Hepatocyte (in vitro differentiated cells): ENCODE measurements around the gene KRTAP16-1. TPM values are rescaled to one million over a fixed set of nuclear protein-coding genes. Genes with fewer than 3 reads are reported as not detected.

ENCODE experiments used
- DNase-seq: peaks from one replicate; pipeline ENCODE4 v3.0.0-alpha.2; 2016; ENCODE audit warnings: low spot score
- H2AFZ ChIP-seq: fragments of 200-600 bp; sonication (generic); 2 replicates; pipeline ENCODE4 v1.6.0; 2016; ENCODE audit warnings: antibody characterized with exemption, mild to moderate bottlenecking
- H3K27ac ChIP-seq: fragments of 200-600 bp; sonication (generic); 2 replicates; pipeline ENCODE4 v1.5.1; 2016; ENCODE audit warnings: mild to moderate bottlenecking
- H3K27me3 ChIP-seq: fragments of 200-600 bp; sonication (generic); 2 replicates; pipeline ENCODE4 v1.6.1; 2016
- H3K36me3 ChIP-seq: fragments of 200-600 bp; sonication (generic); replicated peaks from 2 replicates; pipeline ENCODE4 v1.5.1; 2016; ENCODE audit warnings: low read depth; ENCODE audit not compliant: insufficient read depth
- H3K4me1 ChIP-seq: fragments of 200-600 bp; sonication (generic); 2 replicates; pipeline ENCODE4 v1.5.1; 2016; ENCODE audit warnings: mild to moderate bottlenecking, moderate library complexity; ENCODE audit not compliant: insufficient read depth
- H3K4me2 ChIP-seq: fragments of 200-600 bp; sonication (generic); 2 replicates; pipeline ENCODE4 v1.6.0; 2016
- H3K4me3 ChIP-seq: fragments of 200-600 bp; sonication (generic); 2 replicates; pipeline ENCODE4 v1.5.1; 2016; ENCODE audit warnings: mild to moderate bottlenecking
- H3K79me2 ChIP-seq: fragments of 200-600 bp; sonication (generic); 2 replicates; pipeline ENCODE4 v1.6.0; 2017; ENCODE audit warnings: mild to moderate bottlenecking
- H3K9me2 ChIP-seq: fragments of 200-600 bp; sonication (generic); replicated peaks from 2 replicates; pipeline ENCODE4 v1.6.0; 2017; ENCODE audit warnings: mild to moderate bottlenecking; ENCODE audit not compliant: insufficient read depth
- H3K9me3 ChIP-seq: fragments of 200-600 bp; sonication (generic); 2 replicates; pipeline ENCODE4 v1.5.1; 2016; ENCODE audit warnings: low read depth, mild to moderate bottlenecking
- H4K20me1 ChIP-seq: fragments of 200-600 bp; sonication (generic); 2 replicates; pipeline ENCODE4 v1.6.0; 2016; ENCODE audit warnings: mild to moderate bottlenecking; ENCODE audit not compliant: insufficient read depth, poor library complexity, severe bottlenecking
- CTCF ChIP-seq: fragments of 200-600 bp; sonication (generic); IDR thresholded peaks from 2 replicates; pipeline ENCODE4 v1.5.1; 2016; ENCODE audit warnings: antibody characterized with exemption, mild to moderate bottlenecking; ENCODE audit not compliant: poor library complexity
- EZH2 ChIP-seq: fragments of 200-600 bp; sonication (generic); IDR thresholded peaks from 2 replicates; pipeline ENCODE4 v1.6.1; 2016; ENCODE audit warnings: antibody characterized with exemption, mild to moderate bottlenecking, borderline replicate concordance
- EZH2phosphoT487 ChIP-seq: fragments of 200-600 bp; sonication (generic); IDR thresholded peaks from one replicate; pipeline ENCODE4 v1.6.1; 2018; ENCODE audit warnings: antibody characterized with exemption, mild to moderate bottlenecking, low read depth, moderate library complexity; ENCODE audit not compliant: unreplicated experiment, severe bottlenecking
- WGBS: methylation state at CpG from one replicate; pipeline ENCODE4 v1.1.6; 2016; ENCODE audit warnings: low lambda C conversion rate; ENCODE audit errors: missing lambda C conversion rate; 5-methylcytosine and 5-hydroxymethylcytosine counted together
- polyA plus RNA-seq: library from polyadenylated mRNA; unstranded; fragments of >200 nt; fragmentation: Nextera tagmentation; extraction: Ambion mirVana; gene quantifications from 2 replicates; pipeline ENCODE4 v1.2.1, GENCODE V29; 2016
- total RNA-seq: library from RNA; depleted of rRNA; stranded (reverse); fragments of >200 nt; gene quantifications from 2 replicates; pipeline ENCODE4 v1.2.3, GENCODE V29; 2014

KRTAP16-1 gene
- total and polyA plus RNA-seq, 2 experiments from 2014 or later, result not detected

GRCh38 chr17:41298458-41299135 is 10.5 kb downstream of the KRTAP16-1 start:
- Histone ChIP-seq H3K4me1 (no peaks in the 10 kb centered on the region), H3K27ac (no peak overlapping the region), H3K9me2 (no peaks in the 10 kb centered on the region), H3K4me2 (no peak overlapping the region), H3K9me3 (no peaks in the 10 kb centered on the region), H3K79me2 (no peaks in the 10 kb centered on the region), H3K4me3 (no peak overlapping the region), H3K27me3 (no peaks in the 10 kb centered on the region), H3K36me3 (no peaks in the 10 kb centered on the region), H2AFZ (no peak overlapping the region), H4K20me1 (no peaks in the 10 kb centered on the region)
- no peak for TF ChIP-seq EZH2phosphoT487
- TF ChIP-seq EZH2, result no peak
- TF ChIP-seq CTCF, result no peak
- WGBS, result 90% methylated on average over 19 of the region's 20 CpGs
- no peak for DNase-seq

- Histone ChIP-seq H2AFZ (no peak overlapping the region), H3K36me3 (no peaks in the 10 kb centered on the region), H3K4me1 (no peaks in the 10 kb centered on the region), H3K9me3 (no peaks in the 10 kb centered on the region), H3K27me3 (no peaks in the 10 kb centered on the region), H3K4me3 (no peak overlapping the region), H4K20me1 (no peaks in the 10 kb centered on the region), H3K79me2 (no peaks in the 10 kb centered on the region), H3K27ac (no peak overlapping the region), H3K9me2 (no peaks in the 10 kb centered on the region), H3K4me2 (no peak overlapping the region)
- WGBS, result 66% methylated on average over 1 of the region's 1 CpG
- peak; percentile 12 for DNase-seq
- TF ChIP-seq CTCF (no peak), EZH2phosphoT487 (peak; percentile 63), EZH2 (no peak)
These were observed 12.3 kb downstream of the KRTAP16-1 start for GRCh38 chr17:41296846-41297245.

- DNase-seq, result no peak
- Histone ChIP-seq H4K20me1 (no peaks in the 10 kb centered on the region), H3K4me3 (no peak overlapping the region), H3K9me3 (no peaks in the 10 kb centered on the region), H3K4me2 (no peak overlapping the region), H3K79me2 (no peaks in the 10 kb centered on the region), H2AFZ (no peak overlapping the region), H3K27ac (no peak overlapping the region), H3K27me3 (no peaks in the 10 kb centered on the region), H3K36me3 (no peaks in the 10 kb centered on the region), H3K9me2 (no peaks in the 10 kb centered on the region), H3K4me1 (no peaks in the 10 kb centered on the region)
- 90% methylated on average over 1 of the region's 1 CpG for WGBS
- TF ChIP-seq EZH2phosphoT487 (no peak), CTCF (no peak), EZH2 (no peak)
These were observed 15.1 kb downstream of the KRTAP16-1 start for GRCh38 chr17:41294016-41294415.
